Prostate gland (tissue), 2 donors: ENCODE results near the gene BDH2.

Experiments used
- CTCF ChIP-seq, 4 experiments: fragments of 200-600 bp in 2 of 4; fragments of 450-650 bp in 2 of 4; sonication (generic) in 2 of 4; IDR thresholded peaks; 1 replicate in 3 of 4; 2 replicates in 1 of 4; pipeline ENCODE4 v1.5.1; 2016 to 2019; ENCODE audit warnings: antibody characterized with exemption in 4 of 4, mild to moderate bottlenecking in 2 of 4, moderate library complexity in 2 of 4
- POLR2A ChIP-seq: fragments of 450-650 bp; IDR thresholded peaks from one replicate; pipeline ENCODE4 v1.6.1; 2016; ENCODE audit warnings: antibody characterized with exemption, mild to moderate bottlenecking
- POLR2AphosphoS5 ChIP-seq: sonication (generic); formaldehyde crosslinking; IDR thresholded peaks from one replicate; pipeline ENCODE4 v1.6.1; 2017; ENCODE audit warnings: antibody characterized with exemption

GRCh38 chr4:103118166-103118565, 18.5 kb upstream of the BDH2 start:
- TF ChIP-seq CTCF (IDR thresholded peaks at IDR 0.05) = no peak
- TF ChIP-seq POLR2A = no peak
- no peak for TF ChIP-seq POLR2AphosphoS5
